NCI-H2227 treated with DMSO at 0.1 percent for 48 hours (cell line): ENCODE measurements around the gene FRMD8.
"Not testable (repeated sequence)": the region's sequence is repeated elsewhere in the genome, so short reads cannot be mapped to it uniquely, and the experiment has no call there.

Experiments used
- DNase-seq: peaks from one replicate; lab custom pipeline; 2025; lab: John Stamatoyannopoulos, UW

FRMD8 gene

DNA sequence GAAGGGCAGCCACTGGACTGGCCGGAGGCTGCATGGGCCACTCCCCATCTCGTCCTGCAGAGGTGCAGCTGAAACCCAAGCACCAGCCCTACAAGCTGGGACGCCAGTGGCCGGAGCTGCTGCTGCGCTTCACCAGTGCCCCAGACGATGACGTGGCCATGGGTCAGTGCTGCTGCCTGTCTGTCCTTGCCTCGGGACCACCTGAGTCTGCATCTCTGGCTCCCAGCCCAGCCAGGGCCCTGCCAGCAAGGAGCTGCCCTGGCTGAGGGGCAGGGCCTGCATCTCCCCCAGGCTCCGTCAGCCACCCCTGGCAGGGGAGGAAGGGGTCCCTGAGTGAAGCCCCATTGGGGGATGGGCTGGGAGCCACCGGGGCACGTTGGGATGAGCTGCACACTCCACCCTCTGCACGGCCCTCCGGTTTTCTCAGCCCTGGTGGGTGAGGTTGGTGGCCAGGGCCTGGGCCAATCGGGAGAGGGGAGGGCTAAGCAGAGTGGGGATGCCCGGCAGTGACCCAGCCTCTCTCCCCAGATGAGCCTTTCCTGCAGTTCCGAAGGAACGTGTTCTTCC is 7.2 kb downstream of the FRMD8 start:
- DNase-seq, result no peak

- no peak for DNase-seq
Measured at GRCh38 chr11:65394125-65394536, 7.7 kb downstream of the FRMD8 start.

DNA sequence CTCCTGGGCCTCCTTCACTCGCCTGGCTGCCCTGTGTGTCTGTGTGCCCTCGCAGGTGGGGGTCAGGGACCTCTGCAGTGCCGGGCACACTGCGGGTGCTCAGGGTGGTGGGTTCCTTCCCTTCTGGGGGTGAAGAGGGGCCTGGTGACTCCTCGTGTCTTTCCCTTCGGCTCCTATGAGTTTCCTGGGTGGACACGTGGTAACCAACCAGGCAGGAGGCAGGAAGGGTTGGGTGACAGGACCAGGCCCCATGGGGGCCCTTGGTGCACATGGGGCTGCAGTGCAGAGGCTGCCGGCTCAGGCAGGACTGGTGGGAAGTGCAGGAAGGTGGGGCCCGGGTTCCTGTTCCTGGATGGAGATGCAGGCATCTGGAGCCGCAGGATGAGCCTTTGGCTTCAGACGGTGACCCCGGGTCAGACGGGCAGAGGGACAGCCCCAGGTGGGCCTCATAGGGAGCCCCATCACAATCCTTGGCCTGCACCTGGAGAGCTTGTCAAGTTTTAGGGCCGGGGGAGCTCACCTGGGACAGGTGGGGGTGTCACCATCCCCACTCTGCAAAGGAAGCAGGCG is 9.6 kb downstream of the FRMD8 start:
- DNase-seq, result no peak

- DNase-seq, result no peak
Measured at GRCh38 chr11:65396769-65397745, 10.6 kb downstream of the FRMD8 start.

GRCh38 chr11:65398362-65398910 is 12.0 kb downstream of the FRMD8 start:
- DNase-seq, result no peak

- no peak for DNase-seq
Measured at GRCh38 chr11:65399249-65399648, 12.8 kb downstream of the FRMD8 start.

DNA sequence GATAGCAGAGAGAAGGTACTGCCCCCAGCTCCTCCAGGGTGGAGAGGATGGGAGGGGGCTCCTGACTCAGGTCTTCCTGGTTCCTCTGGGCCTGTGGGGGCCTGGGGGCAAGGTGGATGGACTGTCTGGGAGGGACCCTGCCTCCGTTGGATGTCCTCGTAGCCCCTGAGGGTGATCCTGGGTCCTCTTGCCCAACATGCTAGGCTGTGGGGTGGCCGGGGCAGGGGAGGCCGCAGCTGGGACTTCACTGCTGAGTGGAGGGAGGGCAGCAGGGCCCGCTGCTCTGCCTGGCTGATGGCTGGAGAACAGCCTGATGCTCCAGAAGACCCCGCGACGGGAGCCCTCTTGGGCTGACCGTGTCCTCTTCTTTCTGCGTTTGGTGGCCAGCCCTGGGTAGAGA is 13.4 kb downstream of the FRMD8 start:
- DNase-seq, result no peak

DNA sequence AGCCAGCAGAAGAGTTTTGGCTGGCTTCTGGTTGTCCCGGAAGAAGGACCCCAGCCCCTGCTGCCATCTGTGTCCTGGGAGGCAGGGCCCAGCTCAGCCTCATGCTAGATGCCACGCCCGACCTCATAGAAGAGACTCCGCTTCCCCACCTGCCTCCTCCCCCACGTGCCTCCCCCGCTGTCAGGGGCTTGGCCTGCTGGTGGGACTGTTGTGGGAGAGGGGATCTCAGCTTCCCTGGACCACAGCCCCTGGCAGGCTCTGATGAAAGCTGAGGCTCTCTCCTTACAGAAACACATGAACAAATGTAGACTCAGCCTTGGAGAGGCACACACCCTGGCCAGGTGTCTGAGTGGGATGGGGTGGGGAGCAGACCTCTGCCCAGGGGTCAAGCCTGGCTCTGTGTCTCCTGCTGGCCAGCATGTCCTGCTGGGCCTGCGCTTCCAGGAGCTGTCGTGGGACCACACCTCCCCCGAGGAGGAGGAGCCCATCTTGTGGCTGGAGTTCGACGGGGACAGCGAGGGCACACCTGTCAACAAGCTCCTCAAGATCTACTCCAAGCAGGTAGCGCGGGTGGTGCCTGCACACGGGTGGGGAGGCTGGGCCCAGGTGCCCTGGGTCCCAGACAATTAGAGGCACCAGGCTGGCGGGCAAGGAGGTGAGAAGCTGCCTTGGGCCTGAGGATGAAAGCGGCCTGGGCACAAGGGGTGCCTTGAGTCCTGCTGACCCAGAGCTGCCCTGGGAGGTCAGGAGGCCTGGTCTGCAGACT is 14.1 kb downstream of the FRMD8 start:
- DNase-seq, result no peak

DNA sequence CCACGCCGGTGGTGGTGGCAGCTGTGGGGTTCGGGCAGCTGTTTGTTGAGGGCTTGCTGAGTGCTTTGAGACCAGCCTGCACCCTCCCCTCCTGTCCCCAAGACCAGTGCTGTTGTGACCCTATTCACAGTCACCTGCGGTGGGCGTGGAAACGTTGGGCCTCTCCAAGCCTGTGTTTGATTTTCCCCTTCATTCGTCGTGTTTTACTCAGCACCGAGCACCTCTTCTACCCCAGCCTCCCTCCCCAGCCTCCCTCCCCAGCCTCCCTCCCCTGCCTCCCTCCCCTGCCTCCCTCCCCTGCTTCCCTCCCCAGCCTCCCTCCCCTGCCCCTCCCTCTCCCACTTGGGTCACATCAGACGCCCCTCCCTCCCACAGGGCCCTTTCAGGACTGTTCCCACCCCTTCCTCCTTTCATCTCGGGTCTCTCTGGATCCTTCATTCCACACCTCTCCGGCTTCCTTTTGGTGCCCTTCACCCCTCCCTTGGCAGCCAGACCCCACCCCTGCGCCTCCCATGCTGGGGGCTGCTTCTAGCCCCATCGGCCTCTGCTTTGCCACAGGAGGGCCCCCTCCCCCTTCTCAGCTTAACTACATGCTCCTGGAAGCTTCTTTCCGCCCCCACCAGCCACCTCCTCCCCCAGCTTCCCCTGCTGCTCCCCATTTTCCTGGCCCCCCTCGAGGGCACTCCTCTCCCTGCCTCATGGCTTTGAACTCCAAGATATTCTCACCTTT is 14.8 kb downstream of the FRMD8 start:
- DNase-seq, result no peak

DNA sequence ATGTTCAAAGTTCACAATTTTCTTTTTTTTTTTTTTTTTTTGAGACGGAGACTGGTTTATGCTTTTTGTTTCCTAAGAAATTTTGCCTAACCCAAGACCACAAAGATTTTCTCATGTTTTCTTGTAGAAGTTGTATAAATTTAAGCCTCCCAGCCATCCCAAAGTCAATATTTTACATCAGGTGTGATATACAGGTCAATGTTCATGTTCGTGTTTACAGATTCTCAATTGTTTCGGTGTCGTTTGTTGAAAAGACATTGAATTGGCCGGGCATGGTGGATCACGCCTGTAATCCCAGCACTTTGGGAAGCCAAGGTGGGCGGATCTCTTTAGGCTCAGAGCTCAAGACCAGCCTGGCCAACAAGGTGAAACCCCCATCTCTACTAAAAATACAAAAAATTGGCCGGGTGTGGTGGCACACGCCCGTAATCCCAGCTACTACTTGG is 15.4 kb downstream of the FRMD8 start:
- no peak for DNase-seq

GRCh38 chr11:65402790-65403189 is 16.4 kb downstream of the FRMD8 start:
- DNase-seq, result no peak

- DNase-seq, result no peak
Measured at GRCh38 chr11:65403607-65404121, 17.2 kb downstream of the FRMD8 start.

GRCh38 chr11:65404210-65404609 is 17.8 kb downstream of the FRMD8 start:
- DNase-seq, result no peak

- DNase-seq, result no peak
Measured at GRCh38 chr11:65404638-65405339, 18.4 kb downstream of the FRMD8 start.

DNA sequence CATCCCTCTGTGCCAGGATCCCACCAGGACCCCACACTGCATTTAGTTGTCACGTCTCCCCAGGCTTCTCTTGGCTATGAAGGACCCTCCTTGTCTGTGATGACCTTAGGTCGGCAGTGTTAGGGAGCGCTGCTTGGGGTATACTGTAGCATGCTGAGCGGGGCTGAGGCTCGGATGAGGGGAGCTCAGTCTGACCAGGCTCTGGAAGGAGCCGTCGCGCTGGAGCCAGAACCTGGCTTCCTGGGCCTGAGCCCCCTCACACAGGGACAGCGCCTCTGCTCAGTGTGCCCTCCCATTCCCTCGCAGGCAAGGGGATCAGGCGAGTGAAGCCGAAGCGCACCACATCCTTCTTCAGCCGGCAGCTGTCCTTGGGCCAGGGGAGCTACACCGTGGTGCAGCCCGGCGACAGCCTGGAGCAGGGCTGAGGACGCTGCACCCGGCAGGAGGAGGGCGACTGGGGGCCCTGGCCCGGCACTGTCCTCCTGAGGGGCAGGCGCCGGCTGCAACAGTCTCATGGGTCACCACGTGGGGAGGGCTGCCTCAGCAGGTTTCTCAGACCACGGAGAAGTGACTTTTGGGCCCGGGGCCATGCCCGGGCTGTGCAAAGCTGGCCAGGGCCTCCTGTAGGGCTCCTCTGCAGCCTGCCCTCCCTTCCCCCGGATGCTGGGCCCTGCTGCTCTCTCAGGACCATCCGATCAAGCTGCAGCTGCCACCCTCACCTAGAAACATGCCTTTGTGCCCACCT is 24.7 kb downstream of the FRMD8 start:
- no peak for DNase-seq

GRCh38 chr11:65411681-65412070 is 25.2 kb downstream of the FRMD8 start:
- no peak for DNase-seq

GRCh38 chr11:65412271-65413076 is 26.0 kb downstream of the FRMD8 start:
- DNase-seq, result no peak

GRCh38 chr11:65413077-65413664 is 26.7 kb downstream of the FRMD8 start:
- not testable (repeated sequence) for DNase-seq
